Peyer's patch (tissue), 4 donors: ENCODE results near the gene CHAMP1. TPM values are rescaled to one million over a fixed set of nuclear protein-coding genes. Genes with fewer than 3 reads are reported as not detected.

Experiments used
- DNase-seq, 3 donors: peaks; one replicate each; pipeline ENCODE4 v3.0.0-alpha.2; 2017 to 2019
- H3K27ac ChIP-seq, 4 donors: fragments of 200-600 bp; sonication (generic); one replicate each; pipeline ENCODE4 v1.5.1; 2016 to 2019
- H3K27me3 ChIP-seq, 2 donors: fragments of 200-600 bp; sonication (generic); one replicate each; pipeline ENCODE4 v1.5.1; 2019
- H3K36me3 ChIP-seq, 3 donors: fragments of 200-600 bp; sonication (generic); one replicate each; pipeline ENCODE4 v1.5.1; 2016 to 2019
- H3K4me1 ChIP-seq, 4 donors: fragments of 200-600 bp; sonication (generic); one replicate each; pipeline ENCODE4 v1.5.1; 2016 to 2019
- H3K4me3 ChIP-seq, 4 donors: fragments of 200-600 bp; sonication (generic); 1 replicate in 3 of 4; 2 replicates in 1 of 4; pipeline ENCODE4 v1.5.1; 2016 to 2019; ENCODE audit warnings: mild to moderate bottlenecking in 1 of 4
- H3K9me3 ChIP-seq, 4 donors: fragments of 200-600 bp; sonication (generic); one replicate each; pipeline ENCODE4 v1.5.1; 2016 to 2019; ENCODE audit warnings: mild to moderate bottlenecking in 1 of 4
- CTCF ChIP-seq, 6 experiments: fragments of 450-650 bp in 4 of 6; fragments of 200-600 bp in 2 of 6; sonication (generic) in 1 of 6; IDR thresholded peaks; one replicate each; pipeline ENCODE4 v1.5.1; 2017 to 2019; ENCODE audit warnings: antibody characterized with exemption in 6 of 6, mild to moderate bottlenecking in 3 of 6, moderate library complexity in 1 of 6
- POLR2A ChIP-seq, 2 donors: fragments of 450-650 bp; IDR thresholded peaks; one replicate each; pipeline ENCODE4 v1.5.1; 2017; ENCODE audit warnings: antibody characterized with exemption in 2 of 2, mild to moderate bottlenecking in 2 of 2, moderate library complexity in 2 of 2
- total RNA-seq, 4 donors: library from RNA; depleted of rRNA; stranded (reverse); fragments of >200 nt; gene quantifications; one replicate each; pipeline ENCODE4 v1.1.0, GENCODE V29; 2016

The CHAMP1 gene
- total RNA-seq, 4 donors from 2014 or later, result 8.5 to 19.6 (median 15.5) TPM

DNA sequence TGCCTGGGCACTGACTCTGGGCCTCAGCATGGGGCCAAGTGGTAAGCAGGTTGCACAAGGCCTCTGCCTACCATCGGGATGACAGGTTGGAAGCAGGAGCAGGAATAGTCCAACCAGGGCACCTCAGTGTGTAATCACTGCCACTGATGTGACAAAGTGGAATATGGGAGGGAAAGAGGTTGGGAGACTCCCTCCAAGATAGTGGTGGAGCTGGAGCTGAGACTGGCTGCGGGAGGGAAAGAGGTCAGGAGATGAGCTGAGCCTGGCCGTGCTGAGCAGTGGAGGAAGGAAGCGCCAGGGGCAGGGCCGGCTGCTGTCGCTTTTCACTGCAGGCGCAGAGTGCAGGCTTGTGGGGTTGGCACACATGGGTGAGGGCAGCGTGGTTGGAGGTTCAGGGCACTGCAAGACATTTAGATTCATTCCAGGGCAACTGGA, 26.1 kb upstream of the CHAMP1 start:
- Histone ChIP-seq H3K27me3 (no peaks in the 10 kb centered on the region), H3K36me3 (peaks cover 0 to 47% (median 0%) of the 10 kb centered on the region in 3 donors), H3K4me3 (no peak overlapping the region), H3K9me3 (no peaks in the 10 kb centered on the region), H3K27ac (no peak overlapping the region), H3K4me1 (peaks cover 0 to 9% (median under 1%) of the 10 kb centered on the region in 4 donors)
- no peak for DNase-seq
- TF ChIP-seq CTCF (IDR thresholded peaks at IDR 0.05) (no peak), POLR2A (IDR thresholded peaks at IDR 0.05) (no peak)

DNA sequence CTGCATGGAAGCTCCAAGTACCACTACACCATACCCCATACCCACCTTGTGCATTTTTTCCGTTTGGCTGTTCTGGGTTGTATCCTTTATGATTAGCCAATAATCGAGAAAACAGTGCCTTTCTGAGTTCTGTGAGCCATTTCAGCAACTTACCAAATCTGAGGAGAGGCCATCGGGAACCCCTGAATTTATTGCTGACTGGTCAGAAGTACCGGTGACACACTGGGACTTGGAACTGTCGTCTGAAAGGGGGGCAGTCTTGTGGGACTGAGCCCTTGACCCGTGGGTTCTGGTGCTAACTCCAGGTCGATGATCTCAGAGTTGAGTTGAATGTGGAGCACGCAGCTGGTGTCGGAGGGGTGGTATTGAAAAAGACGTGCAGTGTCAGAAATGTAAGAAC, 17.9 kb upstream of the CHAMP1 start:
- no peak overlapping the region for H3K4me3 ChIP-seq
- TF ChIP-seq POLR2A (IDR thresholded peaks at IDR 0.05) (no peak), CTCF (IDR thresholded peaks at IDR 0.05) (no peak)
- no peak overlapping the region for H3K27ac ChIP-seq
- DNase-seq, result no peak
- no peaks in the 10 kb centered on the region for H3K4me1 ChIP-seq
- H3K27me3 ChIP-seq, result no peaks in the 10 kb centered on the region
- H3K36me3 ChIP-seq, result peaks cover 0 to 67% (median 0%) of the 10 kb centered on the region in 3 donors
- no peaks in the 10 kb centered on the region for H3K9me3 ChIP-seq

DNA sequence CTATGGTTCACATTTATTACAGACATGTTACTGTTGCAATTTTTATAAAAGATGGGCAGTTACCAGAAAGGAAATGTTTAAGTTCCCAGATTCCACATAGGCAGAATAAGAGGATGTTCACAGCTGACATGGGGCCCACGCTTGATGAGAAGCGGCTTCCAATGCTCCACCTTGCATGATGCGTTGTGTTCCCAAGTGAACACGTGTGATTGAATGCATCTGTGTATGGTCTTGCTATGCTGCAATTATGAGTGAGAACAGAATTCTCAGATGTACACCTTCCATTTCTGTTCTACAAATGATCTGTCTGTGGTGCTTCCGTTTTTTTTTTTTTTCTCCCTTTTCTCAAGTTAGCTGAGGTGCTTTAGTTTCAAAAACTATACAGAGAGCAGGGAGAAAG, 17.4 kb upstream of the CHAMP1 start:
- H3K27ac ChIP-seq, result no peak overlapping the region
- no peak overlapping the region for H3K4me3 ChIP-seq
- H3K27me3 ChIP-seq, result no peaks in the 10 kb centered on the region
- H3K4me1 ChIP-seq, result no peaks in the 10 kb centered on the region
- no peaks in the 10 kb centered on the region for H3K9me3 ChIP-seq
- no peak for DNase-seq
- H3K36me3 ChIP-seq, result peaks cover 0 to 67% (median 0%) of the 10 kb centered on the region in 3 donors
- no peak for TF ChIP-seq CTCF (IDR thresholded peaks at IDR 0.05)
- TF ChIP-seq POLR2A (IDR thresholded peaks at IDR 0.05), result no peak

DNA sequence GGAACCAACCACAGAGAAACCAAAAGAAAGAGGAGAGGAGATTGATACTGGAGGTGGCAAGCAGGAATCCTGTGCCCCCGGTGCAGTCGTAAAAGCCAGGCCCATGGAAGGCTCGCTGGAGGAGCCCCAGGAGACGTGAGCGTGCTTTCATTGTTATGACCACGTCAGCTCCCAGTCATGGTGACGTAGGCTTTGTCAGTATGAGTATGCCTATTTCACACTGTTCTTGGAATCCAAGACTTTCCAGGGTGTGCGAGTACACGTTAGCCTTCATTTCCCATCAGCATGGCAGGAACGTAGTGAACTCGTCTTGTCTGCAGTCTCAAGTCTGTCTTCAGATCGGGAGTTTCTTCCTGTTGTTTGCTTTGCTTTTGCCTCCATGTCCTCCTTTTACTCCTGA, 15.4 kb upstream of the CHAMP1 start:
- peaks cover 0 to 73% (median 0%) of the 10 kb centered on the region in 3 donors for H3K36me3 ChIP-seq
- H3K4me1 ChIP-seq, result no peaks in the 10 kb centered on the region
- H3K9me3 ChIP-seq, result no peaks in the 10 kb centered on the region
- no peaks in the 10 kb centered on the region for H3K27me3 ChIP-seq
- DNase-seq, result no peak
- TF ChIP-seq CTCF (IDR thresholded peaks at IDR 0.05), result no peak
- no peak for TF ChIP-seq POLR2A (IDR thresholded peaks at IDR 0.05)
- H3K4me3 ChIP-seq, result no peak overlapping the region
- no peak overlapping the region for H3K27ac ChIP-seq

- Histone ChIP-seq H3K27me3 (no peaks in the 10 kb centered on the region), H3K36me3 (peaks cover 0 to 77% (median 0%) of the 10 kb centered on the region in 3 donors), H3K4me3 (no peak overlapping the region), H3K4me1 (no peaks in the 10 kb centered on the region), H3K27ac (no peak overlapping the region), H3K9me3 (no peaks in the 10 kb centered on the region)
- no peak for DNase-seq
- no peak for TF ChIP-seq CTCF (IDR thresholded peaks at IDR 0.05)
- TF ChIP-seq POLR2A (IDR thresholded peaks at IDR 0.05), result no peak
These were observed 14.5 kb upstream of the CHAMP1 start for GRCh38 chr13:114299604-114300305.
